ENCODE measurements around the gene RNF17. TPM values are rescaled to one million over a fixed set of nuclear protein-coding genes. Genes with fewer than 3 reads are reported as not detected.

Gene RNF17
- total RNA-seq, 1 donor from 2014 or later, result not detected

- Mint-ChIP-seq H3K27ac (ENCODE audit: unreplicated experiment) (no peak overlapping the region), H3K9me3 (ENCODE audit: unreplicated experiment) (peaks cover 9% of the 10 kb centered on the region), H3K27me3 (ENCODE audit: low read depth, unreplicated experiment) (peaks cover 11% of the 10 kb centered on the region), H3K36me3 (ENCODE audit: low read depth, unreplicated experiment) (peaks cover 3% of the 10 kb centered on the region), H3K4me1 (ENCODE audit: low read depth, unreplicated experiment) (no peaks in the 10 kb centered on the region), H3K4me3 (ENCODE audit: unreplicated experiment) (no peak overlapping the region)
- Histone ChIP-seq H2AFZ (ENCODE audit: low read depth, low read length) (no peak overlapping the region), H3K9me3 (ENCODE audit: insufficient read depth, low read depth, low read length) (no peaks in the 10 kb centered on the region), H3K4me1 (ENCODE audit: insufficient read depth, low read length) (no peaks in the 10 kb centered on the region), H3K4me2 (ENCODE audit: low read length) (no peak overlapping the region), H3K4me3 (ENCODE audit: insufficient read depth, low read depth, low read length) (no peak overlapping the region), H4K20me1 (ENCODE audit: insufficient read depth, low read length) (no peaks in the 10 kb centered on the region), H3K27me3 (ENCODE audit: insufficient read depth, low read length) (no peaks in the 10 kb centered on the region), H3K79me2 (ENCODE audit: insufficient read depth, low read length) (no peaks in the 10 kb centered on the region), H3K36me3 (ENCODE audit: insufficient read depth, low read length) (no peaks in the 10 kb centered on the region), H3K9ac (ENCODE audit: low read length) (no peak overlapping the region), H3K27ac (ENCODE audit: low read depth, low read length) (no peak overlapping the region)
- FAIRE-seq, result no peak
- TF ChIP-seq, protein P1, sequence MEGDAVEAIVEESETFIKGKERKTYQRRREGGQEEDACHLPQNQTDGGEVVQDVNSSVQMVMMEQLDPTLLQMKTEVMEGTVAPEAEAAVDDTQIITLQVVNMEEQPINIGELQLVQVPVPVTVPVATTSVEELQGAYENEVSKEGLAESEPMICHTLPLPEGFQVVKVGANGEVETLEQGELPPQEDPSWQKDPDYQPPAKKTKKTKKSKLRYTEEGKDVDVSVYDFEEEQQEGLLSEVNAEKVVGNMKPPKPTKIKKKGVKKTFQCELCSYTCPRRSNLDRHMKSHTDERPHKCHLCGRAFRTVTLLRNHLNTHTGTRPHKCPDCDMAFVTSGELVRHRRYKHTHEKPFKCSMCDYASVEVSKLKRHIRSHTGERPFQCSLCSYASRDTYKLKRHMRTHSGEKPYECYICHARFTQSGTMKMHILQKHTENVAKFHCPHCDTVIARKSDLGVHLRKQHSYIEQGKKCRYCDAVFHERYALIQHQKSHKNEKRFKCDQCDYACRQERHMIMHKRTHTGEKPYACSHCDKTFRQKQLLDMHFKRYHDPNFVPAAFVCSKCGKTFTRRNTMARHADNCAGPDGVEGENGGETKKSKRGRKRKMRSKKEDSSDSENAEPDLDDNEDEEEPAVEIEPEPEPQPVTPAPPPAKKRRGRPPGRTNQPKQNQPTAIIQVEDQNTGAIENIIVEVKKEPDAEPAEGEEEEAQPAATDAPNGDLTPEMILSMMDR (IDR thresholded peaks at IDR 0.05; ENCODE audit: insufficient read depth, low read depth, low read length), result no peak
- TF ChIP-seq EZH2 (IDR thresholded peaks at IDR 0.05; ENCODE audit: insufficient read depth, low read length), result no peak
- DNase-seq (ENCODE audit: low read depth), result no peak
Measured at GRCh38 chr13:24734950-24735349, 29.0 kb upstream of the RNF17 start.

GRCh38 chr13:24737042-24737441 lies 26.9 kb upstream of the RNF17 start:
- peaks cover 2% of the 10 kb centered on the region for H3K9me3 Mint-ChIP-seq (ENCODE audit: unreplicated experiment)
- H3K4me3 ChIP-seq (ENCODE audit: insufficient read depth, low read depth, low read length), result no peak overlapping the region
- H4K20me1 ChIP-seq (ENCODE audit: insufficient read depth, low read length), result no peaks in the 10 kb centered on the region
- H3K4me3 Mint-ChIP-seq (ENCODE audit: unreplicated experiment), result no peak overlapping the region
- DNase-seq (ENCODE audit: low read depth) (no peak), FAIRE-seq (no peak)
- no peak overlapping the region for H2AFZ ChIP-seq (ENCODE audit: low read depth, low read length)
- H3K9me3 ChIP-seq (ENCODE audit: insufficient read depth, low read depth, low read length), result no peaks in the 10 kb centered on the region
- H3K27me3 Mint-ChIP-seq (ENCODE audit: low read depth, unreplicated experiment), result peaks cover 14% of the 10 kb centered on the region
- no peak overlapping the region for H3K9ac ChIP-seq (ENCODE audit: low read length)
- H3K79me2 ChIP-seq (ENCODE audit: insufficient read depth, low read length), result no peaks in the 10 kb centered on the region
- H3K36me3 Mint-ChIP-seq (ENCODE audit: low read depth, unreplicated experiment), result no peaks in the 10 kb centered on the region
- no peaks in the 10 kb centered on the region for H3K27me3 ChIP-seq (ENCODE audit: insufficient read depth, low read length)
- no peaks in the 10 kb centered on the region for H3K4me1 ChIP-seq (ENCODE audit: insufficient read depth, low read length)
- H3K4me1 Mint-ChIP-seq (ENCODE audit: low read depth, unreplicated experiment), result no peaks in the 10 kb centered on the region
- no peak overlapping the region for H3K4me2 ChIP-seq (ENCODE audit: low read length)
- TF ChIP-seq, protein P1 (IDR thresholded peaks at IDR 0.05; ENCODE audit: insufficient read depth, low read depth, low read length), result no peak
- no peak for TF ChIP-seq EZH2 (IDR thresholded peaks at IDR 0.05; ENCODE audit: insufficient read depth, low read length)
- no peak overlapping the region for H3K27ac Mint-ChIP-seq (ENCODE audit: unreplicated experiment)
- no peaks in the 10 kb centered on the region for H3K36me3 ChIP-seq (ENCODE audit: insufficient read depth, low read length)
- H3K27ac ChIP-seq (ENCODE audit: low read depth, low read length), result no peak overlapping the region

DNA sequence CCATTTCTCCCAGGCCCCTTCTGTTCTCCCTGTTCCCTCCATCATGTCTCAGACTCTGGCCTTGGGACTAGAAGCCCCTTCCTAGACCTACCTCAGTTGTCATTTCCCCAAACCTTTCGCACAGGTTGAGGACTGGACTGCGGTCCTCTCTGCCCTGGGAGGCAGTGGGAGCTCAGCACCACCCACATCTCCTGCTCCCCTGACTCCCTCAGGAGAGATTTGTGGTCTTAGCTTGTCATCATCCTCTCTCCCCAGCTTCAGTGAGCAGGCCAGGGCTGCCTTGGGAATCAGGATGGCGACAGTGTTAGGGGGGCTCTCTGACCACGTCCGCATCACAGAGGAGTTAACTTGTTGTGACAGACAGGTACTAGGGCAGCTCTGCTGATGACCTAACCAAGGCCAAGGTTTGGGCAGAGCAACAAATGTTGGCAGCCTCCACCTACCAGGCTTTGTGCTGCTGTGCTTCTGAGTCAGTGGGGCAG lies 25.6 kb upstream of the RNF17 start:
- H3K27ac ChIP-seq (ENCODE audit: low read depth, low read length), result no peak overlapping the region
- H3K27ac Mint-ChIP-seq (ENCODE audit: unreplicated experiment), result no peak overlapping the region
- no peaks in the 10 kb centered on the region for H4K20me1 ChIP-seq (ENCODE audit: insufficient read depth, low read length)
- TF ChIP-seq, protein P1 (IDR thresholded peaks at IDR 0.05; ENCODE audit: insufficient read depth, low read depth, low read length), result no peak
- TF ChIP-seq EZH2 (IDR thresholded peaks at IDR 0.05; ENCODE audit: insufficient read depth, low read length), result no peak
- peaks cover 24% of the 10 kb centered on the region for H3K27me3 Mint-ChIP-seq (ENCODE audit: low read depth, unreplicated experiment)
- H3K4me3 ChIP-seq (ENCODE audit: insufficient read depth, low read depth, low read length), result no peak overlapping the region
- FAIRE-seq (no peak), DNase-seq (ENCODE audit: low read depth) (no peak)
- H3K4me1 Mint-ChIP-seq (ENCODE audit: low read depth, unreplicated experiment), result no peaks in the 10 kb centered on the region
- no peaks in the 10 kb centered on the region for H3K9me3 ChIP-seq (ENCODE audit: insufficient read depth, low read depth, low read length)
- no peaks in the 10 kb centered on the region for H3K9me3 Mint-ChIP-seq (ENCODE audit: unreplicated experiment)
- H3K27me3 ChIP-seq (ENCODE audit: insufficient read depth, low read length), result peaks cover 1% of the 10 kb centered on the region
- H3K36me3 Mint-ChIP-seq (ENCODE audit: low read depth, unreplicated experiment), result no peaks in the 10 kb centered on the region
- H3K4me2 ChIP-seq (ENCODE audit: low read length), result no peak overlapping the region
- no peaks in the 10 kb centered on the region for H3K36me3 ChIP-seq (ENCODE audit: insufficient read depth, low read length)
- H3K4me1 ChIP-seq (ENCODE audit: insufficient read depth, low read length), result no peaks in the 10 kb centered on the region
- no peak overlapping the region for H3K4me3 Mint-ChIP-seq (ENCODE audit: unreplicated experiment)
- H3K9ac ChIP-seq (ENCODE audit: low read length), result no peak overlapping the region
- no peaks in the 10 kb centered on the region for H3K79me2 ChIP-seq (ENCODE audit: insufficient read depth, low read length)
- no peak overlapping the region for H2AFZ ChIP-seq (ENCODE audit: low read depth, low read length)

All from astrocyte (in vitro differentiated cells and primary cell).